HEK293T (cell line): Measurements from ENCODE around the gene MPZL1.

ENCODE experiments used
- CTCF ChIA-PET: fragments of 350-600 bp; formaldehyde crosslinking; extraction: SDS; loops from one replicate; lab custom pipeline; 2021; ENCODE audit warnings: antibody characterized with exemption, inconsistent platforms; lab: Yijun Ruan, JAX
- POLR2A ChIA-PET: fragments of 350-600 bp; formaldehyde crosslinking; extraction: SDS; loops from one replicate; lab custom pipeline; 2020; ENCODE audit warnings: antibody characterized with exemption, inconsistent platforms; lab: Yijun Ruan, JAX
- DNase-seq: peaks from one replicate; pipeline ENCODE4 v3.0.0; 2012; ENCODE audit warnings: mixed read lengths; ENCODE audit errors: extremely low spot score
- ARNT ChIP-seq: fragments of 450-650 bp; IDR thresholded peaks from 2 replicates; pipeline ENCODE4 v1.6.1; 2017; ENCODE audit warnings: mild to moderate bottlenecking
- BHLHE40 ChIP-seq: fragments of 450-650 bp; IDR thresholded peaks from 2 replicates; pipeline ENCODE4 v1.6.1; 2016; ENCODE audit warnings: mild to moderate bottlenecking, moderate library complexity, borderline replicate concordance
- CTBP1 ChIP-seq: fragments of 450-650 bp; IDR thresholded peaks from 2 replicates; pipeline ENCODE4 v1.6.1; 2016; ENCODE audit warnings: borderline replicate concordance
- ELF4 ChIP-seq: fragments of 450-650 bp; IDR thresholded peaks from 2 replicates; pipeline ENCODE4 v1.6.1; 2017; ENCODE audit warnings: antibody characterized with exemption
- FOXA1 ChIP-seq: fragments of 450-650 bp; IDR thresholded peaks from 2 replicates; pipeline ENCODE4 v1.6.1; 2016; ENCODE audit warnings: mild to moderate bottlenecking
- FOXK2 ChIP-seq: fragments of 450-650 bp; IDR thresholded peaks from 2 replicates; pipeline ENCODE4 v1.6.1; 2016; ENCODE audit warnings: mild to moderate bottlenecking
- FOXM1 ChIP-seq: fragments of 450-650 bp; IDR thresholded peaks from 2 replicates; pipeline ENCODE4 v1.6.1; 2017; ENCODE audit warnings: mild to moderate bottlenecking, borderline replicate concordance
- HDGF ChIP-seq: fragments of 450-650 bp; IDR thresholded peaks from 2 replicates; pipeline ENCODE4 v1.6.1; 2017; ENCODE audit warnings: antibody characterized with exemption, borderline replicate concordance
- L3MBTL2 ChIP-seq: fragments of 450-650 bp; conservative IDR thresholded peaks from 2 replicates; pipeline ENCODE4 v1.6.1; 2016; ENCODE audit warnings: mild to moderate bottlenecking
- LEF1 ChIP-seq: fragments of 450-650 bp; IDR thresholded peaks from 2 replicates; pipeline ENCODE4 v1.6.1; 2017; ENCODE audit warnings: mild to moderate bottlenecking, borderline replicate concordance
- NFRKB ChIP-seq: fragments of 450-650 bp; IDR thresholded peaks from 2 replicates; pipeline ENCODE4 v1.6.1; 2016; ENCODE audit warnings: mild to moderate bottlenecking, moderate library complexity
- SP1 ChIP-seq: fragments of 450-650 bp; IDR thresholded peaks from 2 replicates; pipeline ENCODE4 v1.6.1; 2017
- SUZ12 ChIP-seq: fragments of 450-650 bp; IDR thresholded peaks from 2 replicates; pipeline ENCODE4 v1.6.1; 2016; ENCODE audit warnings: mild to moderate bottlenecking
- TARDBP ChIP-seq: fragments of 450-650 bp; IDR thresholded peaks from 2 replicates; pipeline ENCODE4 v1.6.1; 2016
- ZNF384 ChIP-seq: fragments of 450-650 bp; IDR thresholded peaks from 2 replicates; pipeline ENCODE4 v1.6.1; 2016
- TF ChIP-seq, protein P1 (sequence below): fragments of 450-650 bp; IDR thresholded peaks from 2 replicates; pipeline ENCODE4 v1.6.1; 2016

Gene MPZL1

DNA sequence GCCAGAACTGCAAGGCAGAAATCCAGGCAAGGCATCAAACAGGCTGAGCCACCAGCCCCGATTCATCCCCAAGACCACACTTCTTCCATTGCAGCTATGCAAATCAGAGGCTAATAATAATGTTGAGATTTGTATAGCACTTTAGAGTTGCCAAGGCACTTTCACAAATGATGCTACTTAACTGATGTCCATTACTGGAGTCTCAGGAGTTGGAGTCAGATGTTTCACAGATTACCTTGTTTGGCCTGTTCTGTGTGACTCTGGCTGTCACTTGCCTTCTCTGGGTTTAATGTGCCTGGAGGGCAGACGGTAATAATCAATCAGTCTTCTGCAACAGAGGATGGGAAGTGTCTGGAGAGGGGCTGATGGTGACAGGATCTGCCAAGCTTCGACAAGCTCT is 40.8 kb upstream of the MPZL1 start:
- no peak for DNase-seq
- ChIA-PET POLR2A (interaction anchor here (1.7 kb wide), 1 partner anchor 127 kb away, joined by 4 read pairs; the partner anchor contains the start of gene CREG1), CTCF (interaction anchor here (1.6 kb wide), 1 partner anchor 140 kb away, joined by 4 read pairs; no protein-coding TSS in a partner anchor)

GRCh38 chr1:167681451-167682098 is 40.2 kb upstream of the MPZL1 start:
- no peak for DNase-seq
- no peak for TF ChIP-seq TARDBP
- TF ChIP-seq FOXK2: no peak
- TF ChIP-seq CTBP1: no peak
- TF ChIP-seq ELF4: no peak
- TF ChIP-seq NFRKB: no peak
- no peak for TF ChIP-seq L3MBTL2
- no peak for TF ChIP-seq HDGF
- no peak for TF ChIP-seq SUZ12
- TF ChIP-seq SP1: no peak
- no peak for TF ChIP-seq ZNF384
- no peak for TF ChIP-seq ARNT
- no peak for TF ChIP-seq BHLHE40
- ChIA-PET CTCF (interaction anchor here (1.6 kb wide), 1 partner anchor 141 kb away, joined by 4 read pairs; no protein-coding TSS in a partner anchor), POLR2A (interaction anchor here (1.7 kb wide), 1 partner anchor 128 kb away, joined by 4 read pairs; the partner anchor contains the start of gene CREG1)

More for the DNA sequence above, 40.8 kb upstream of the MPZL1 start:
- TF ChIP-seq L3MBTL2: no peak
- TF ChIP-seq, protein P1, sequence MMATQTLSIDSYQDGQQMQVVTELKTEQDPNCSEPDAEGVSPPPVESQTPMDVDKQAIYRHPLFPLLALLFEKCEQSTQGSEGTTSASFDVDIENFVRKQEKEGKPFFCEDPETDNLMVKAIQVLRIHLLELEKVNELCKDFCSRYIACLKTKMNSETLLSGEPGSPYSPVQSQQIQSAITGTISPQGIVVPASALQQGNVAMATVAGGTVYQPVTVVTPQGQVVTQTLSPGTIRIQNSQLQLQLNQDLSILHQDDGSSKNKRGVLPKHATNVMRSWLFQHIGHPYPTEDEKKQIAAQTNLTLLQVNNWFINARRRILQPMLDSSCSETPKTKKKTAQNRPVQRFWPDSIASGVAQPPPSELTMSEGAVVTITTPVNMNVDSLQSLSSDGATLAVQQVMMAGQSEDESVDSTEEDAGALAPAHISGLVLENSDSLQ: no peak

GRCh38 chr1:167683226-167683625 is 38.6 kb upstream of the MPZL1 start:
- CTCF ChIA-PET: no interaction called here
- no peak for DNase-seq
- POLR2A ChIA-PET: no interaction called here
- no peak for TF ChIP-seq SUZ12
- TF ChIP-seq, protein P1: no peak
- TF ChIP-seq SP1: no peak
- no peak for TF ChIP-seq FOXM1
- TF ChIP-seq FOXA1: no peak
- no peak for TF ChIP-seq BHLHE40
- no peak for TF ChIP-seq ELF4
- TF ChIP-seq L3MBTL2: no peak
- TF ChIP-seq NFRKB: no peak
- no peak for TF ChIP-seq CTBP1
- no peak for TF ChIP-seq LEF1

GRCh38 chr1:167683641-167684502 is 37.9 kb upstream of the MPZL1 start:
- ChIA-PET POLR2A (no interaction called here), CTCF (no interaction called here)
- DNase-seq: no peak
- no peak for TF ChIP-seq ARNT
- TF ChIP-seq CTBP1: no peak
- no peak for TF ChIP-seq L3MBTL2
- TF ChIP-seq, protein P1: no peak
- TF ChIP-seq HDGF: no peak
- no peak for TF ChIP-seq FOXK2
- TF ChIP-seq TARDBP: no peak
- no peak for TF ChIP-seq SUZ12
- TF ChIP-seq ELF4: no peak
- no peak for TF ChIP-seq LEF1
- no peak for TF ChIP-seq BHLHE40
- no peak for TF ChIP-seq FOXA1
- no peak for TF ChIP-seq ZNF384
- no peak for TF ChIP-seq NFRKB

GRCh38 chr1:167685844-167686243 is 35.9 kb upstream of the MPZL1 start:
- ChIA-PET POLR2A (no interaction called here), CTCF (no interaction called here)
- TF ChIP-seq FOXK2: no peak
- TF ChIP-seq L3MBTL2: no peak
- TF ChIP-seq SUZ12: no peak
- DNase-seq: no peak

- CTCF ChIA-PET: interaction anchor here (0.6 to 2.1 kb wide), 15 partner anchors 8 to 713 kb away, joined by 3 to 21 read pairs (median 4); no protein-coding TSS in a partner anchor
- peak; percentile 82 for DNase-seq
- no peak for TF ChIP-seq ARNT
- no peak for TF ChIP-seq FOXM1
- no peak for TF ChIP-seq L3MBTL2
- TF ChIP-seq, protein P1: no peak
- no peak for TF ChIP-seq FOXK2
- no peak for TF ChIP-seq NFRKB
- no peak for TF ChIP-seq BHLHE40
- no peak for TF ChIP-seq HDGF
- no peak for TF ChIP-seq CTBP1
- no peak for TF ChIP-seq FOXA1
- no peak for TF ChIP-seq SUZ12
- TF ChIP-seq SP1: no peak
- no peak for TF ChIP-seq TARDBP
- TF ChIP-seq ZNF384: no peak
- no peak for TF ChIP-seq LEF1
- no peak for TF ChIP-seq ELF4
- POLR2A ChIA-PET: interaction anchor here (0.6 to 1.9 kb wide), 3 partner anchors 26 to 467 kb away, joined by 3 to 8 read pairs (median 6); partner anchors contain the start of genes CREG1 and POU2F1
Measured at GRCh38 chr1:167687919-167688519, 33.8 kb upstream of the MPZL1 start.
